GM19372 (cell line): ENCODE results near the gene EVX2.

Source experiments
- ATAC-seq: cut with Tn5 transposase; IDR thresholded peaks from one replicate; pipeline ENCODE4 v1.9.1; 2021; ENCODE audit warnings: mild to moderate bottlenecking, low read depth, moderate library complexity; ENCODE audit not compliant: unreplicated experiment

The EVX2 gene

GRCh38 chr2:176071330-176072291, 12.2 kb downstream of the EVX2 start:
- ATAC-seq: no peak

DNA sequence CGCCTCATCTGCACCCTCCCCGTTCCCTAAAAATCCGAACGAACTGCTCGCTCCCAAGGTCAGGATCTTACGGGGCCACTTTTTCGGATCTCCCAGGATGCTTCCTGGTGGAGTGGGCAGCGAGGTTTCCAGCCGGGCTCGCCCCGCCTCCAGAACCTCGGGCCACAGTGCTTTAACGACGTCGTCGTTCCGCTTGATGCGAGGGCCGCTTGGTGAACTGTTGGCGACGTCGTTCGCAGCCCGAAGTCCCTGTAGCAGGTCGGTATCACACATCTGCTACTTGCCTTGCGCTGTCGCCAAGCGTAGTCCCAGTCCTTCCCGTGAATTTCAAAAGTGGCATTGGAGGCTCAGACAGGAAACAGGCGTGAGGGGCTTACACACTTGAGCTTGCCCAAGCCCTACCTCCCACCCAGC, 15.3 kb downstream of the EVX2 start:
- ATAC-seq: no peak

DNA sequence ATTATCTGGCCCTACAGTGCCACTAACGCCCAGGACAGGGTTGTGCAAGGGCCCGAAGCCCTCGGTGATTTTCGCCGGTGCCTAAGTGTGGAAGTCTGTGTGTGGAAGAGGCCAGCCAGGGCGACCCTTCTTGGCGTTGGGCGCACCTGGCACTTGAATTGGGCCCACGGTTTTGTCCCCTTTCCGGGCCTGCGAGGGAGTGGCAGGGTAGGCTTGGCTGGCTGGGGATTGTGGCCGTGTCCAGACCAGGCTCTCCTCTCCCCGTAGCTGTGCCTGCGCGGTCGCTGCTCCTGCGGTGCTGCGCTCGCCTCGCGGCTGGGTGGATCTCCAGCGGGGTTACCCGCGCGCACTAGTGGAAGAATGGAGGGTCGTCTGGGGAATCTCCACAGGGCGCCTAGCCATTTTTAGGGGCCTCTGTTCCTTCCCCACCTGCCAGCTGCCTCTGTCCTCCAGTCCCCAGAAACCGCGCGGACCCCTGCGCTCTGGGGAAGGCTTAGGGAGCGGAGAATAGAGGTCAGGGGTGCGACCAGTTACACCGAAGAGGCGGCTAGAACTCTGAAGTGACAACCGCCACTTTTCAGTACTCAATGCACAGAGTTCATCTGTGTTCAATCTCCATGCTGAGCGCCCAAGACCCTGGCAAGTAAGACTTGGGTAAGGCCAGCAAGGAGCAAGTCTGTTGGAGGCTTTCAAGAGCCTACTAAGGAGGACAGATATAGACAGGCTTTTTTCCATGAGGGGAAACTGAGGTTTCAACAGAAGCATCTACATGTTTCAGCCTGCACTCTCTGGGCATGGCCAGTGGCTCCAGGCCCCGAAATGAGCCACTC, 16.0 kb downstream of the EVX2 start:
- ATAC-seq: no peak

GRCh38 chr2:176066645-176067588, 16.8 kb downstream of the EVX2 start:
- no peak for ATAC-seq

DNA sequence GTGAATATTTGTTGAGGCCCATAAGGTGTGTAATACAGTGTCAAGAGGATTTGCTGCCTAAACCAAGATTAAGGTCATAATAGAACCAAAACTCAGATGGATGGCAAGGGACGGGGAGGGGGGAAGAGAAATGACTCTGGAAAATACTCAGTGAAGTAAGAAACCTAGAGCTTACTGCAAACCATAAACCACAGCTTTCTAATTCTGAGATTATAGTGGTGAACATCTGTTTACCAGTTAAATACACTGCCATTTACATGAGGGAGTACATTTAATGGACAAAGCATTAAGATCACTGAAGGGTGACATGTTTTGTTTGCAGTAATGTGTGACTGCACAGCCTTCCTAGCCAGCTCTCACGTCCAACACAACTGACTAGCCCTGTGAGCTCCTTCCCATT, 19.8 kb downstream of the EVX2 start:
- ATAC-seq: no peak

GRCh38 chr2:176056406-176056805, 27.4 kb downstream of the EVX2 start:
- no peak for ATAC-seq

DNA sequence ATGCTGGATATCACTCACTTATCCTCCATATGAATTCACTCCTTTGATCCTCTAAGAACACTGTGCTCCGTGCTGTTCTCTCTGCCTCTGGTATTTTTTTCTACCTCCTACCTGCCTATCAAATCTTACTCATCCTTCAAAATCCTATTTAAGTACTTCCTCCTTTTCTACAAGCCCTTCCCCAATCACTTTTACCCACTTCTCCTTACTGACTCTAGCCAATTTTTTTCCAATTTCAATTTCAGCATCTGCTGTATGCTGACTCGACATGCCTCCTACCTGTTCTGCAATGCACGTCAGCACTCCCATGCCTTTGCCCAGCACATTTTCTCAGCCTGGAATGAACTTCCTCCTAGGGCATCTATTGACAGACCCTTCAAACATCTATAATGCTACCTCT, 44.4 kb downstream of the EVX2 start:
- ATAC-seq: no peak

GRCh38 chr2:176038694-176039093, 45.1 kb downstream of the EVX2 start:
- ATAC-seq: no peak

- no peak for ATAC-seq
Measured at GRCh38 chr2:176035013-176035691, 48.6 kb downstream of the EVX2 start.

- ATAC-seq: no peak
Measured at GRCh38 chr2:176027806-176028205, 56.0 kb downstream of the EVX2 start.
